NCI-H1417 treated with DMSO at 0.1 percent for 48 hours (cell line): ENCODE data around the gene MFSD11.
"Not testable (repeated sequence)": the region's sequence is repeated elsewhere in the genome, so short reads cannot be mapped to it uniquely, and the experiment has no call there.

Experiments used
- DNase-seq: peaks from one replicate; lab custom pipeline; 2025; lab: John Stamatoyannopoulos, UW

MFSD11 gene

GRCh38 chr17:76747716-76748363 lies 9.9 kb downstream of the MFSD11 start:
- DNase-seq = no peak

- no peak for DNase-seq
Observed at GRCh38 chr17:76748657-76749056, 10.7 kb downstream of the MFSD11 start.

DNA sequence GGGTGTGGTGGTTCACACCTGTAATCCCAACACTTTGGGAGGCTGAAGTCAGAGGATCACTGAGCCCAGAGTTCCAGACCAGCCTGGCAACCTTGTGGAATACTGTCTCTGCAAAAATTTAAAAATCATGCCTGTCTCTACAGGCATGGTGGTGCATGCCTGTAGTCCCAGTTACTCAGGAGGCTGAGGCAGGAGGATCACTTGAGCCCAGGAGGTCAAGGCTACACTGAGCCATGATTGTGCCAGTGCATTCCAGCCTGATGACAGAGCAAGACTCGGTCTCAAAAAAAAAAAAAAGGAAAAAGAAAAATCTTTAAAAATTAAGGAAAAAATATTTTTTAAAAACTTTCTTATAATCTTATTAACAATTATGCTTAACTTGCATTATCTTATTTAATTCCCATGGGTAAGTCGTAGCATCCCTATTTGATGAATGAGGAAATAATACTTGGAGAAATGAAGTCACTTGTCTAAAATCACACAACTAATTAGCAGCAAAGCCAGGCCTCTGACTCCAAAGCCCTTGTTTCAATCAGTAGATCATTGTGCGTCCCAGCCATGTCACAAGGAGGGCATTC lies 13.6 kb downstream of the MFSD11 start:
- DNase-seq = no peak

GRCh38 chr17:76752006-76752405 lies 14.1 kb downstream of the MFSD11 start:
- DNase-seq = no peak

GRCh38 chr17:76753061-76753961 lies 15.4 kb downstream of the MFSD11 start:
- DNase-seq = no peak

DNA sequence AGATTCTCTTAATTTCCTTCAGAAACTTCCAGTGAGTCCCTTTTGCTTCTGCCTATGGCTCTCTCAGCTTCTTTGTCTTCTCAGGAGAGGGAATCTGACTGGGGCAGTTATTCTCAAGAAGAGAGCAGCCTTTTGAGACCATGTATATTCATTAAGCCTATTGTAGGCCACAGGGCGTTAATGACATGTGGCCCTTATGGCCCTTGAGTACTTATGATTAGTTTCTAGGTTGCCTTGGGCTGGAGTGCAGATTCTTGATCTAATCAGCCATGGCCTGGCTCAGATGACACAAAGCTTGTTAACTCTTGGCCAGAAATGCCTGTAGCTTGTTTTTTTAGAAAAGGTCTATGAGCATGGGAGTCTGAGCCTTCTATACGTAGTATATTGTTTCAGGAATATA lies 17.4 kb downstream of the MFSD11 start:
- DNase-seq = no peak

- DNase-seq = no peak
Observed at GRCh38 chr17:76757256-76757655, 19.3 kb downstream of the MFSD11 start.

- no peak for DNase-seq
Observed at GRCh38 chr17:76758570-76758969, 20.7 kb downstream of the MFSD11 start.

- DNase-seq = no peak
Observed at GRCh38 chr17:76772842-76773525, 35.1 kb downstream of the MFSD11 start.

DNA sequence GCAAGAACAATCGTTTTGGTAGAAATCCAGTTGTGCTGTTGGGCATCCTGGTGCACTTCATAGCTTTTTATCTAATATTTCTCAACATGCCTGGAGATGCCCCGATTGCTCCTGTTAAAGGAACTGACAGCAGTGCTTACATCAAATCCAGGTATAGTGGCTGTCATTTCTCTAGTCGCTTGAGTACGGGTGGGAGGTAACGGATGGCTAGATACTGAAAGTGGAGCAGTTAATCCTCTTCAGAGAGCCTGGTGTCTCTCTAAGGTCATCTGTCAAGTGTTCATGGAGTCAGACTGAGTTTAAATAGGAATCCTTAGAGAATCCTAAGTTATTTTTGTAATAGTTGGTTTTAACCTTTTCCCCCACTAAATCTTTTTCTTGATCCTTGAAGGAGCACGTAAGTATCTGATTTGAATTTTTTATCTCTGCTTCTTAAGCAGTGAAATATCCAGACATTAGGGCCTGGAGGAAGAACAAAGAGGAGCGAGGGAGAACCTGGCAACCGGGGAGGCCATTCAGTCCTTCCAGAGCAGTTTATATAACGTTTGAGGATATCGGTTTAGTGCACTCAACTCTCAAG lies 37.2 kb downstream of the MFSD11 start:
- no peak for DNase-seq

GRCh38 chr17:76781056-76781982 lies 43.4 kb downstream of the MFSD11 start:
- no peak for DNase-seq

DNA sequence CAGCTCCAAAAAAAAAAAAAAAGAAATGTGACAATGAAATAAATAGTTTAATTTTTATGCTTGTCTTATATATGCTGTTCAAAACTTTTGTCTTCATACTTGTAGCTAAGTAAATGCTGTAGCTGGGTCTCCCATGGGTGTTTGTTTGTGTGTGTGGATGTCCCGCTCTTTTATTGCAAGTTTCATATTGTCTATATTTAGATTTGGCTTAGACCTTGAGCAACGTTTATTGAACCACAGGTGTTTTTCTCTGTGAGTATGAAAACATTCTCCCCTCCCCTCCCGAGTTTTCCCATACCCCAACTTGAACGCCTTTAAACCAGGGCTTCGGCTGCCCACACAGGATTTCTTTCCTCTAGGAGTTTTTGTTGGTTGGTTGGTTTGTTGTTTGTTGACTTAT lies 45.2 kb downstream of the MFSD11 start:
- DNase-seq = no peak

GRCh38 chr17:76784926-76785325 lies 47.0 kb downstream of the MFSD11 start:
- no peak for DNase-seq

- not testable (repeated sequence) for DNase-seq
Observed at GRCh38 chr17:76787866-76788265, 49.9 kb downstream of the MFSD11 start.

GRCh38 chr17:76789235-76789788 lies 51.4 kb downstream of the MFSD11 start:
- DNase-seq = peak; percentile 4

DNA sequence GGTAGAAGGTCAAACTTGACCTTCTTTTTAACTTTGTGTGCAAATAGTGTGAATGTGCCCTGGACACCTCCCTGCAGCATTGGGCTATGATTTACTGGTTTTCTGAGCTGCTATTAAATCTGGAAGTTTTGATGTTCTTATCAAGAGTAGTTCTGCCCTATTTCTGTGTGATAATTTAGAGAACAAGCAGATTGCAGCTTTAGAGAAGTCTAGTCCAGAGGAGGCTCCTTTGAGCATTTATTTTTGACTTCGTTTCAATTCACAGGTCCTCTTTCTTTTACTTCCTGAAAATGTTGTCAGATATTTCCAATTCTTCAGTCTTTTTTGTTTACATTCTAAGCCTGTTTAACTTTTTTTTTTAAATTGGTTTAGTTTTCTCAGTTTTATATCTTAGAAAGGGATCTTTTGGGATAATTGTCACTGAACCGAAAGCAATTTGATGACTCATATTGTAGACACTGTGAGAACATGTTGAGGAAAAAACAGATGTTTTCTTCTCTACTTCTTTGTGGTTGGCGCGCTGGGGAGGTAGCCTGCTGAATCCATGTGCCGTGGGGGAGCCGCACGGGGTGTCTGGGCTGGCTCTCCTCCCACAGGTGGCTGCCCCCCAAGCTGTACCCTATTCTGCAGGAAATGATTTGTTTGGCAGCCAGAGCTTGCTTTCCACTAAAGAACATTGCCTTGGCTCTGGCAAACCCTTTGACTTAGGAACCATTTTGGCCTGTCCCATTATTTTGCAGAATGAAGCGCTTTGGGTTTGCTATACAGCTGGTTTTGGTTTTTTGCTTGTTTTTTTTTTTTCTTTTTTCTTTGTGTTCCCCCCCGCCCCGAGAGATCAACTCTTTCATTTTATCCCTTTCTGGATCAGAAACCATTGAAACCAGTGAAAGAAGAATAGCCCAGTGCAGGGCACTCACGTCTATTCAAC lies 53.4 kb downstream of the MFSD11 start:
- no peak for DNase-seq

DNA sequence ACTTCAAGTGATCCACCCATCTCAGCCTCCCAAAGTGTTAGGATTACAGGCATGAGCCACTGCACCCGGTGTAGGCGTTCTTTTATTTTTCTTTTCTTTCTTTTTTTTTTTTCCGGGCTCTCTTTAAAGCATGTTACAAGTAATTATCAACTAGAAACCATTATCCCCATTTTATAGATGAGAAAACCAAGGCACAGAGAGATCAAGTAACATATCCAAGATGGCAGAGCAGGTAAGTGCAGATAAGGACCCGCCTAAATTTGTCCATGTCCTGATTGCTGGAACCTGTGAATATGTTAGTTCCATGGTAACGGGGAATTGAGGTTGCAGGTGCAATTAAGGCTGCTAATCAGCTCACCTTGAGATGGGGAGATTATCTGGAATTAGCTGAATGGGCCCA lies 54.4 kb downstream of the MFSD11 start:
- no peak for DNase-seq

GRCh38 chr17:76793775-76794174 lies 55.9 kb downstream of the MFSD11 start:
- no peak for DNase-seq

- DNase-seq = no peak
Observed at GRCh38 chr17:76796081-76796480, 58.2 kb downstream of the MFSD11 start.
